GM12878 (cell line): ENCODE measurements around the gene RETREG1. TPM values are rescaled to one million over a fixed set of nuclear protein-coding genes. Genes with fewer than 3 reads are reported as not detected.

Experiments
- ATAC-seq: fragments of 200-7000 bp; cut with Tn5 transposase; 3 replicates; pipeline ENCODE4 v1.9.1; 2020; ENCODE audit warnings: mild to moderate bottlenecking, moderate library complexity
- BruUV-seq: library from RNA; stranded (reverse); fragments of 400-500 nt; replicated peaks from 2 replicates; lab custom pipeline; 2021; lab: Mats Ljungman, UMichigan
- CTCF ChIA-PET: fragments of 300-600 bp; sonication (Branson Sonifier 250); formaldehyde crosslinking; extraction: SDS; loops from one replicate; lab custom pipeline; 2021; ENCODE audit warnings: inconsistent platforms; lab: Yijun Ruan, JAX
- POLR2A ChIA-PET: fragments of 350-600 bp; formaldehyde crosslinking; extraction: SDS; loops from one replicate; lab custom pipeline; 2021; ENCODE audit warnings: inconsistent platforms; lab: Charles Lee
- RAD21 ChIA-PET: fragments of 300-600 bp; sonication (Branson Sonifier 250); formaldehyde crosslinking; loops from one replicate; lab custom pipeline; 2023; ENCODE audit warnings: antibody characterized with exemption; ENCODE audit not compliant: unreplicated experiment; lab: Charles Lee
- SMC1A ChIA-PET: fragments of 300-600 bp; sonication (Branson Sonifier 250); formaldehyde crosslinking; loops from one replicate; lab custom pipeline; 2023; ENCODE audit not compliant: unreplicated experiment, uncharacterized antibody; lab: Charles Lee
- DNase-seq: peaks from one replicate; pipeline ENCODE4 v3.0.0-alpha.2; 2011; ENCODE audit warnings: low read depth, low spot score
- FAIRE-seq: peaks from 3 replicates; lab custom pipeline; 2011; peaks lifted over from hg19 to GRCh38; lab: Jason Lieb, UNC
- H2AFZ ChIP-seq: 2 replicates; pipeline ENCODE4 v1.6.0; 2011; ENCODE audit warnings: low read depth, low read length, control low read depth; ENCODE audit not compliant: control insufficient read depth
- H3K27ac ChIP-seq: 2 replicates; pipeline ENCODE4 v1.5.1; 2011; ENCODE audit warnings: control low read depth; ENCODE audit not compliant: control insufficient read depth, insufficient read depth
- H3K27me3 ChIP-seq, 2 experiments: replicated peaks in 1 of 2; 2 replicates each; pipeline versions ENCODE4 v1.6.0 to v1.6.1; 2011; ENCODE audit warnings: low read length in 1 of 2; ENCODE audit not compliant: control insufficient read depth in 2 of 2, insufficient read depth in 2 of 2
- H3K36me3 ChIP-seq, 2 experiments: 2 replicates each; pipeline ENCODE4 v1.5.1; 2011; ENCODE audit warnings: low read length in 1 of 2; ENCODE audit not compliant: control insufficient read depth in 2 of 2, insufficient read depth in 2 of 2
- H3K4me1 ChIP-seq: 2 replicates; pipeline ENCODE4 v1.6.1; 2011; ENCODE audit warnings: mild to moderate bottlenecking, low read length, moderate library complexity, mixed read lengths; ENCODE audit not compliant: control insufficient read depth, insufficient read depth
- H3K4me2 ChIP-seq: 2 replicates; pipeline ENCODE4 v1.6.0; 2011; ENCODE audit warnings: control low read depth; ENCODE audit not compliant: control insufficient read depth, insufficient read depth
- H3K4me3 ChIP-seq: fragments of 200-600 bp; sonication (generic); 2 replicates; pipeline ENCODE4 v1.5.1; 2016
- H3K79me2 ChIP-seq: 2 replicates; pipeline ENCODE4 v1.6.0; 2011; ENCODE audit warnings: low read length; ENCODE audit not compliant: control insufficient read depth, insufficient read depth
- H3K9ac ChIP-seq: 2 replicates; pipeline ENCODE4 v1.8.0; 2011; ENCODE audit warnings: low read length, control low read depth, mixed read lengths; ENCODE audit not compliant: control insufficient read depth, insufficient read depth
- H3K9me3 ChIP-seq: replicated peaks from 3 replicates; pipeline ENCODE4 v1.5.1; 2011; ENCODE audit warnings: mild to moderate bottlenecking, low read length; ENCODE audit not compliant: control insufficient read depth, insufficient read depth
- H4K20me1 ChIP-seq: 2 replicates; pipeline ENCODE4 v1.6.0; 2011; ENCODE audit not compliant: control insufficient read depth, insufficient read depth
- CBX5 ChIP-seq: sonication (generic); IDR thresholded peaks from 2 replicates; pipeline ENCODE4 v1.6.1; 2016; ENCODE audit warnings: low read depth, moderate library complexity, mild to moderate bottlenecking, inconsistent platforms
- CTCF ChIP-seq, 3 experiments: IDR thresholded peaks in 2 of 3; conservative IDR thresholded peaks in 1 of 3; 2 replicates each; pipeline ENCODE4 v1.5.1; 2011; ENCODE audit warnings: low read depth in 3 of 3, low read length in 3 of 3, mild to moderate bottlenecking in 3 of 3, control low read depth in 2 of 3, moderate library complexity in 2 of 3, inconsistent platforms in 1 of 3, mixed read lengths in 1 of 3; ENCODE audit not compliant: control insufficient read depth in 2 of 3, insufficient read depth in 1 of 3; ENCODE audit errors: extremely low read depth in 1 of 3
- DPF2 ChIP-seq: fragments of 450-650 bp; IDR thresholded peaks from 2 replicates; pipeline ENCODE4 v1.6.1; 2017; ENCODE audit warnings: mild to moderate bottlenecking
- IKZF1 ChIP-seq: fragments of 450-650 bp; conservative IDR thresholded peaks from 2 replicates; pipeline ENCODE4 v1.6.1; 2017; ENCODE audit warnings: antibody characterized with exemption, mild to moderate bottlenecking
- RB1 ChIP-seq: fragments of 450-650 bp; formaldehyde crosslinking; IDR thresholded peaks from 2 replicates; pipeline ENCODE4 v1.6.1; 2017; ENCODE audit warnings: mild to moderate bottlenecking, borderline replicate concordance
- RELA ChIP-seq: fragments of 450-650 bp; IDR thresholded peaks from 2 replicates; pipeline ENCODE4 v1.8.0; 2014; ENCODE audit warnings: borderline replicate concordance; ENCODE audit not compliant: partially characterized antibody
- SMC3 ChIP-seq: IDR thresholded peaks from 2 replicates; pipeline ENCODE4 v1.6.1; 2011; ENCODE audit warnings: low read length, improper control_type of control experiment, borderline replicate concordance
- TAF1 ChIP-seq: IDR thresholded peaks from 2 replicates; pipeline ENCODE4 v1.6.1; 2011; ENCODE audit warnings: mild to moderate bottlenecking, low read depth, low read length, borderline replicate concordance
- TARDBP ChIP-seq: IDR thresholded peaks from 2 replicates; pipeline ENCODE4 v1.6.1; 2016; ENCODE audit warnings: borderline replicate concordance
- TCF3 ChIP-seq: IDR thresholded peaks from 2 replicates; pipeline ENCODE4 v1.6.1; 2012; ENCODE audit warnings: low read depth, mild to moderate bottlenecking, low read length, borderline replicate concordance; ENCODE audit not compliant: insufficient read depth
- YBX1 ChIP-seq: fragments of 450-650 bp; IDR thresholded peaks from 2 replicates; pipeline ENCODE4 v1.6.1; 2016; ENCODE audit warnings: antibody characterized with exemption
- ZBED1 ChIP-seq: IDR thresholded peaks from 2 replicates; pipeline ENCODE4 v1.6.1; 2016; ENCODE audit warnings: borderline replicate concordance
- ZNF274 ChIP-seq: IDR thresholded peaks from one replicate; pipeline ENCODE4 v1.8.0; 2011; ENCODE audit not compliant: insufficient read length, insufficient read depth
- ZNF687 ChIP-seq: fragments of 450-650 bp; IDR thresholded peaks from 2 replicates; pipeline ENCODE4 v1.6.1; 2017; ENCODE audit warnings: mild to moderate bottlenecking, moderate library complexity
- WGBS: methylation state at CpG from one replicate; pipeline ENCODE4 v1.1.6; 2016; ENCODE audit warnings: low lambda C conversion rate; ENCODE audit not compliant: insufficient replicate concordance, insufficient coverage; ENCODE audit errors: missing lambda C conversion rate; 5-methylcytosine and 5-hydroxymethylcytosine counted together
- in situ Hi-C: fragments of 300-500 bp; cut with MboI; formaldehyde crosslinking; loops from 9 replicates; pipeline ENCODE4 v1.14.3; 2018; ENCODE audit warnings: mixed read lengths
- intact Hi-C: fragments of 100-400 bp; cut with micrococcal nuclease; formaldehyde crosslinking; loops from one replicate; pipeline ENCODE4 v1.14.2; 2022; ENCODE audit not compliant: unreplicated experiment
- polyA plus RNA-seq, 11 experiments: library from polyadenylated mRNA; depleted of rRNA in 4 of 11; unstranded in 6 of 11; stranded (reverse) in 5 of 11; fragments of >200 nt; fragmentation: Nextera tagmentation in 4 of 11; fragmentation: Illumina TruSeq in 1 of 11; extraction: Ambion mirVana in 4 of 11; extraction: Trizol in 1 of 11; gene quantifications; 1 replicate in 1 of 11; 2 replicates in 10 of 11; pipeline versions ENCODE4 v1.2.1 to v1.2.3, GENCODE V29; 2011 to 2016; ENCODE audit warnings: inconsistent platforms in 2 of 11, missing spikeins in 2 of 11, low read depth in 1 of 11
- total RNA-seq, 4 experiments: library from RNA; depleted of rRNA in 3 of 4; stranded (reverse); fragments of >200 nt in 3 of 4; fragmentation: Illumina TruSeq in 1 of 4; extraction: Trizol in 1 of 4; gene quantifications; 2 replicates each; pipeline versions ENCODE4 v1.2.1 to v1.2.3, GENCODE V29; 2013 to 2021
- TF ChIP-seq, protein P1 (sequence below): fragments of 150-350 bp; IDR thresholded peaks from 2 replicates; pipeline ENCODE4 v1.6.1; 2016; ENCODE audit warnings: low read depth, low read length

The RETREG1 gene
- total and polyA plus RNA-seq, 10 of the 15 experiments (the other 5 are each of a cell fraction or from before 2014, with no cell fraction given) = 3.9 to 8.9 (median 6.4) TPM

DNA sequence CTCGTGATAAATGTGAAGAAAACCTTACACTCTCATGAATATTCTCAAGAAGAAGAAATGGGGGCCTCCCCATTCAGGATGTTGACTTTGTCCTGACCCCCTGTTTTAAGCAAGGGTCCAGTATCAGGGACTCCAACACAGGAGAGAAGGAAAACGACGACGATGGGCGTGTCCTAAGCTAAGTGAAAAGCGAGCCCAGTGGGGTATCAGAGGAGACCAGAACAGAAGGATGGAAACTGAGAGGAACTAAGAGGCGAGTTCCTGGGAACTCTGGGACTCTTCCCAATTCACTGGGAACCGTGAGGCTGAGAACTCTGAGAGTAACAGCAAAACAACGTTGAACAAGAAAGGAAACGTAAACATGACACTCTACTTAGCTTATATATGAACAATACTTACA, 14.6 kb downstream of the RETREG1 start:
- no peak overlapping the region for H3K27ac ChIP-seq
- ChIA-PET RAD21 (no interaction called here), POLR2A (no interaction called here), CTCF (no interaction called here), SMC1A (no interaction called here)
- H3K4me2 ChIP-seq = no peak overlapping the region
- no peak overlapping the region for H3K9ac ChIP-seq
- no peak overlapping the region for H3K4me3 ChIP-seq
- FAIRE-seq (no peak), DNase-seq (no peak), ATAC-seq (no peak)
- no peaks in the 10 kb centered on the region for H3K4me1 ChIP-seq
- in situ Hi-C loops = no loop called here
- WGBS = 40% methylated on average over 10 of the region's 10 CpGs
- H4K20me1 ChIP-seq = no peaks in the 10 kb centered on the region
- H3K36me3 ChIP-seq = no peaks in the 10 kb centered on the region
- no peaks in the 10 kb centered on the region for H3K79me2 ChIP-seq
- no TSS peak for BruUV-seq
- no peak overlapping the region for H2AFZ ChIP-seq
- no peaks in the 10 kb centered on the region for H3K27me3 ChIP-seq
- no peaks in the 10 kb centered on the region for H3K9me3 ChIP-seq
- intact Hi-C loops = no loop called here
- TF ChIP-seq RB1 = no peak
- no peak for TF ChIP-seq ZBED1
- no peak for TF ChIP-seq TAF1
- TF ChIP-seq, protein P1, sequence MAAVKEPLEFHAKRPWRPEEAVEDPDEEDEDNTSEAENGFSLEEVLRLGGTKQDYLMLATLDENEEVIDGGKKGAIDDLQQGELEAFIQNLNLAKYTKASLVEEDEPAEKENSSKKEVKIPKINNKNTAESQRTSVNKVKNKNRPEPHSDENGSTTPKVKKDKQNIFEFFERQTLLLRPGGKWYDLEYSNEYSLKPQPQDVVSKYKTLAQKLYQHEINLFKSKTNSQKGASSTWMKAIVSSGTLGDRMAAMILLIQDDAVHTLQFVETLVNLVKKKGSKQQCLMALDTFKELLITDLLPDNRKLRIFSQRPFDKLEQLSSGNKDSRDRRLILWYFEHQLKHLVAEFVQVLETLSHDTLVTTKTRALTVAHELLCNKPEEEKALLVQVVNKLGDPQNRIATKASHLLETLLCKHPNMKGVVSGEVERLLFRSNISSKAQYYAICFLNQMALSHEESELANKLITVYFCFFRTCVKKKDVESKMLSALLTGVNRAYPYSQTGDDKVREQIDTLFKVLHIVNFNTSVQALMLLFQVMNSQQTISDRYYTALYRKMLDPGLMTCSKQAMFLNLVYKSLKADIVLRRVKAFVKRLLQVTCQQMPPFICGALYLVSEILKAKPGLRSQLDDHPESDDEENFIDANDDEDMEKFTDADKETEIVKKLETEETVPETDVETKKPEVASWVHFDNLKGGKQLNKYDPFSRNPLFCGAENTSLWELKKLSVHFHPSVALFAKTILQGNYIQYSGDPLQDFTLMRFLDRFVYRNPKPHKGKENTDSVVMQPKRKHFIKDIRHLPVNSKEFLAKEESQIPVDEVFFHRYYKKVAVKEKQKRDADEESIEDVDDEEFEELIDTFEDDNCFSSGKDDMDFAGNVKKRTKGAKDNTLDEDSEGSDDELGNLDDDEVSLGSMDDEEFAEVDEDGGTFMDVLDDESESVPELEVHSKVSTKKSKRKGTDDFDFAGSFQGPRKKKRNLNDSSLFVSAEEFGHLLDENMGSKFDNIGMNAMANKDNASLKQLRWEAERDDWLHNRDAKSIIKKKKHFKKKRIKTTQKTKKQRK = no peak
- no peak for TF ChIP-seq RELA
- no peak for TF ChIP-seq ZNF687
- TF ChIP-seq DPF2 = no peak
- TF ChIP-seq CBX5 = no peak
- TF ChIP-seq CTCF (IDR thresholded peaks at IDR 0.05 in 2 of 3, conservative IDR thresholded peaks at IDR 0.05 in 1 of 3; ENCODE audit: control insufficient read depth in 2 of 3, extremely low read depth in 1 of 3, insufficient read depth in 1 of 3, low read depth in 3 of 3, low read length in 3 of 3) = no peak
- no peak for TF ChIP-seq ZNF274
- no peak for TF ChIP-seq TCF3
- no peak for TF ChIP-seq YBX1
- no peak for TF ChIP-seq TARDBP
- TF ChIP-seq SMC3 = no peak
- TF ChIP-seq IKZF1 = no peak
